ENCODE data around the gene NUP62CL. TPM values are rescaled to one million over a fixed set of nuclear protein-coding genes. Genes with fewer than 3 reads are reported as not detected.

NUP62CL gene
- total RNA-seq, 1 experiment from 2014 or later, result 21.1 TPM

DNA sequence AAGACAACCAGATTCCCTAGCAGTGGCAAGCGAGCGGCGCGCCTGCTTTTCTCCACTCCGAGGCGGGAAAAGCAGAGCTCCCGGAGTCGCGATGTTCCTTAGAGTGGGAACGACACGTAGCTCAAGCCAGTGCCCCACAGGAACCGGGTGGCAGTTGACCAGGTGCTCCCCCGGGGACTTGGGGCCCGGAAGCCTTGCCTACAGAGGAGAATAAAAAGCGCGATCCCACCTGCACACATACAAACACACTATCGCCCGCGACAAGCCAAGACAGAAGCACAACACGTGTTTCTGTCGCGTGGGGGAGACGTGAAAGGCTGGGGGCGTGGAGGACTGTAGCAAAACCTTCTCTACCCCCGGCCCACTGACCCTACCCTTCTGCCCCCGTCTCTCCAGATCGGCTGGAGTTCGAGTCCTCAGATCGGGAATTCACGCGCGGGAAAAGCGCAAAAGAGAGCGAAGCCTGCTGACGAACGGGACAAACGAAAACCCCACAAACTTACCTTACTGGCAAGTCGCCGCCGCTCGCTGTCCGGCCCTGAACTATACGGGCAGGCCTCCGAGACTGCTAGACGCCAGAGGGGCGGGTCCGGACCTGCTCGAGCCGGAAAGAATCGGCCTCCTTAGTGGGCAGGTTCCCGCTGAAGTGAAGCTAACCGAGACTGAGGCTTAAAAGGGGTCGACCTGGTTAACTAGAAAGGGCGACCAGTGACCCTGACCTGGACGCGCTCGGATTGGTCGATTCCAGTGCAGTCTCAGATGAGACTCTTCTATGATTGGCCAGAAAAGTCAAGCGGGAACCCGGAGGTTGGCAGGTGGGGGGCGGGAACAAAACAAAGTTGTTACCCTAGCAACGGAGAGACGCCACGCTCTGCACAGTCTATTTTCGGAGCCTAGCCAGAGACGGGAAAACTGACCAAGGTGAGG lies at the start of gene NUP62CL, which contains the start of gene DNAAF6 (continued):
- TF ChIP-seq CBX3 (IDR thresholded peaks at IDR 0.05; ENCODE audit: low read depth) (peak; percentile 35; the same call in 1 of the 2 replicates), JUND (IDR thresholded peaks at IDR 0.05) (no peak), RAD21 (IDR thresholded peaks at IDR 0.05; ENCODE audit: low read depth) (no peak), SIN3A (IDR thresholded peaks at IDR 0.05; ENCODE audit: low read depth) (peak; percentile 43; the same call in 1 of the 2 replicates), YY1 (IDR thresholded peaks at IDR 0.05; ENCODE audit: extremely low read depth, insufficient replicate concordance, low read depth, low read length) (no peak), CEBPB (IDR thresholded peaks at IDR 0.05; ENCODE audit: low read depth) (no peak), ZNF274 (IDR thresholded peaks at IDR 0.05; ENCODE audit: low read depth, low read length) (no peak), FOSL1 (IDR thresholded peaks at IDR 0.05; ENCODE audit: low read depth) (no peak)

DNA sequence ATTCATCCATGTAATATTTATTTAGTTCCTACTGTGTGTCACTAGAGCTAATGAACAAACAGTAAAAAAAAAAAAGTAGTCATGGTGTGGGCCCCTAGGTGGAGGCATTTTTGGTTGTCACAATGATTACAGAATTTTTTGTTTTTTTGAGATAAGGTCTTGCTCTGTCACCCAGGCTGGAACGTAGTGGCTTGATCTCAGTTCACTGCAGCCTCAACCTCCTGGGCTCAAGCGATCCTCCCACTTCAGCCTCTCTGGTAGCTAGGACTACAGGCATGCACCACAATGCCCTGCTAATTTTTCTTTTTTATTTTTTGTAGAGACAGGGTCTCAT lies 22.2 kb upstream of the NUP62CL start:
- ATAC-seq (no peak), DNase-seq (ENCODE audit: low read depth, low spot score) (no peak)
- no peak overlapping the region for H2AFZ ChIP-seq (ENCODE audit: low read depth, low read length, poor library complexity, severe bottlenecking)
- H3K9me3 ChIP-seq (ENCODE audit: control insufficient read depth in 1 of 2, insufficient read depth in 1 of 2, low read depth in 1 of 2, low read length in 2 of 2), result no peaks in the 10 kb centered on the region
- ChIA-PET POLR2A (no interaction called here), CTCF (no interaction called here), RAD21 (ENCODE audit: low non-redundant PET in 1 of 2, low total read pairs in 2 of 2, uncharacterized antibody in 2 of 2, unreplicated experiment in 2 of 2) (no interaction called here)
- BruUV-seq (replicated peaks), result no TSS peak
- no peaks in the 10 kb centered on the region for H3K27me3 ChIP-seq (ENCODE audit: insufficient read depth, low read length)
- no peak overlapping the region for H3K9ac ChIP-seq (ENCODE audit: low read length)
- no peaks in the 10 kb centered on the region for H3K4me1 ChIP-seq (ENCODE audit: control insufficient read depth in 1 of 2, insufficient read depth in 2 of 2, low read length in 2 of 2)
- H3K79me2 ChIP-seq (ENCODE audit: insufficient read depth, low read length), result no peaks in the 10 kb centered on the region
- H3K27ac ChIP-seq (ENCODE audit: low read depth, low read length), result no peak overlapping the region
- TF ChIP-seq RAD21 (IDR thresholded peaks at IDR 0.05; ENCODE audit: low read depth) (no peak), SRF (IDR thresholded peaks at IDR 0.05; ENCODE audit: low read depth) (no peak), EGR1 (IDR thresholded peaks at IDR 0.05; ENCODE audit: low read depth) (no peak), EZH2 (IDR thresholded peaks at IDR 0.05) (no peak), POLR2AphosphoS5 (IDR thresholded peaks at IDR 0.05; ENCODE audit: low read depth, low read length) (no peak), FOSL1 (IDR thresholded peaks at IDR 0.05; ENCODE audit: low read depth) (no peak), ELF1 (IDR thresholded peaks at IDR 0.05; ENCODE audit: borderline replicate concordance, low read depth) (no peak), EZH2phosphoT487 (IDR thresholded peaks at IDR 0.05; ENCODE audit: borderline replicate concordance) (no peak), TCF7L2 (IDR thresholded peaks at IDR 0.05; ENCODE audit: borderline replicate concordance, extremely low read depth, insufficient read depth, insufficient read length) (no peak), ZNF274 (IDR thresholded peaks at IDR 0.05; ENCODE audit: low read depth, low read length) (no peak)
- TF ChIP-seq, protein P1, sequence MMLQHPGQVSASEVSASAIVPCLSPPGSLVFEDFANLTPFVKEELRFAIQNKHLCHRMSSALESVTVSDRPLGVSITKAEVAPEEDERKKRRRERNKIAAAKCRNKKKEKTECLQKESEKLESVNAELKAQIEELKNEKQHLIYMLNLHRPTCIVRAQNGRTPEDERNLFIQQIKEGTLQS (IDR thresholded peaks at IDR 0.05), result no peak
- TF ChIP-seq, protein P2, sequence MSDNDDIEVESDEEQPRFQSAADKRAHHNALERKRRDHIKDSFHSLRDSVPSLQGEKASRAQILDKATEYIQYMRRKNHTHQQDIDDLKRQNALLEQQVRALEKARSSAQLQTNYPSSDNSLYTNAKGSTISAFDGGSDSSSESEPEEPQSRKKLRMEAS (IDR thresholded peaks at IDR 0.05), result no peak
- no peaks in the 10 kb centered on the region for H3K9me2 ChIP-seq (ENCODE audit: insufficient read depth)
- no peaks in the 10 kb centered on the region for H3K36me3 ChIP-seq (ENCODE audit: control insufficient read depth in 1 of 2, insufficient read depth in 2 of 2, low read length in 2 of 2)
- no peak overlapping the region for H3K4me2 ChIP-seq (ENCODE audit: low read length)
- no peak overlapping the region for H3K4me3 ChIP-seq (replicated peaks in 1 of 2; ENCODE audit: low read depth in 1 of 2, low read length in 2 of 2)
- intact Hi-C loops (cut with micrococcal nuclease), result no loop called here
- no peaks in the 10 kb centered on the region for H4K20me1 ChIP-seq (ENCODE audit: insufficient read depth)

All from HCT116 (cell line).